Measurements from ENCODE around the gene EVI2B. TPM values are rescaled to one million over a fixed set of nuclear protein-coding genes. Genes with fewer than 3 reads are reported as not detected.
A peak's percentile ranks its signal among the peaks of the same experiment; 100 is the strongest.

EVI2B gene
- total and polyA plus RNA-seq, 4 donors = 2.8 to 5.8 (median 3.7) TPM

DNA sequence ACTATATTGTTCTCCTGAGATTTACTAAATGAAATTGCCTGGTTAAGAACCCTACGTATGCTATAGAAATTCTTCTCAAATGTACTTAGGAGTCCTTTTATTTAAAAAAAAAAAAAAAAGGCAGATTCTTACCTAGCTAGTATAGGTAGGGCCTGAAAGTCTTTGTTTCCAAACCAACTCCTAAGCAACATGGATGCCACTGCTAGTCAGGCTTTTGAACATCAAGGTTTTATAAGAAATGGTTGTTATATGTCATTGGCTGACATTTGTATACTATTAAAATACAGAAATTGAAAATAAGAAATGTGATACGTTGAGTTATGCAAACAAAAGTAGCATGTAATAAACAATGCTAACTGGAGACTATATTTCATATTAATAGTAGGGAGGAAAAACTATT is 6.4 kb upstream of the EVI2B start:
- H3K4me3 ChIP-seq (ENCODE audit: low read depth in 1 of 3, low read length in 3 of 3) = no peak overlapping the region
- peak overlapping the region in 1 of 2 donors; percentile 76 for H3K9ac ChIP-seq (ENCODE audit: low read depth in 1 of 2, low read length in 2 of 2)
- DNase-seq (ENCODE audit: low spot score) = no peak
- peak overlapping the region in 1 of 2 donors; percentile 59 for H3K27ac ChIP-seq (ENCODE audit: low read depth in 1 of 2, low read length in 2 of 2)
- H3K4me1 ChIP-seq (ENCODE audit: control insufficient read depth in 4 of 4, insufficient read depth in 4 of 4, low read length in 3 of 4) = no peaks in the 10 kb centered on the region
- H3K36me3 ChIP-seq (ENCODE audit: control insufficient read depth in 4 of 4, insufficient read depth in 3 of 4, low read depth in 1 of 4, low read length in 3 of 4) = no peaks in the 10 kb centered on the region
- no peaks in the 10 kb centered on the region for H3K9me3 ChIP-seq (ENCODE audit: control insufficient read depth in 4 of 4, low read length in 3 of 4)
- WGBS = 82% methylated on average over 2 of the region's 2 CpGs
- TF ChIP-seq EGR1 (IDR thresholded peaks at IDR 0.05; ENCODE audit: low read depth in 2 of 2) = no peak
- TF ChIP-seq SP1 (IDR thresholded peaks at IDR 0.05) = no peak
- no peaks in the 10 kb centered on the region for H3K27me3 ChIP-seq (ENCODE audit: control insufficient read depth in 4 of 4, insufficient read depth in 4 of 4, low read length in 3 of 4)

DNA sequence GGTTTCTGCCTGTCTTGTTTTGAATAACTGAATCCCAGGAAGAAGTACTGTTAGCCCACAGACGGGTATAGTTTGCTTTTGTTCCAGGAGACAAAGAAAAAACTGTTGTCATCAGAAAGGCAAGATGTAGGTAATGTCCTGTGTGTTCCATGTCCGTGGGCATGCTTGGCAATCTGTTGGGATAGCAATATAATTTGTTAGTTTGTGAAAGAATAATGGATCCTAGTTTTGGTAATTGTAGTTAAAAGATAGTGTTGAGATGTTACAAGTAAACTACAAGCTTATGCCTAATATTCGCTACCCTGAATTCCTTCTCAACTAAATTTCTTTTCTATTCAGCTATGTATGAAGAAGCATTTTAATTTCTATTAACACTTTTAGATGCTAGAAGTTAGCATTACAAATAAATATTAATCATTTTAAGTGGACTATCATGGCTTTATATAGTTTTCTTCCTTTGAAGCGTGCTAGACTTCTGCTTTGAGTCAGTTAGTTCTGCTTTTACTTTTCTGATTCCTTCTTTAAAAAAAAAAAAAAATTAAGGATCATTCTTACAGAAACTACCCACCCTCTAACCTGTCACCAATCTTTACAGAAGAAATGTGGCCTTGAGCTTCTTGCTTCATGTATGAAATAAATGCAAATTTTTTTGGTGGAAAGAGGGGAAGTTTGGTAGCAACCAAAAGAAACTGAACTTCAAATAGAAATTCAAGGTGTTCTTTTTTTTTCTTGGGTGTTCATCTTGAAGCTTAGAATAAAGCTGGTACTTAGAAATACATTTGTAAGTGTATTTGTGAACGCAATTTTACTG is 5.2 kb upstream of the EVI2B start:
- Histone ChIP-seq H3K36me3 (ENCODE audit: control insufficient read depth in 4 of 4, insufficient read depth in 3 of 4, low read depth in 1 of 4, low read length in 3 of 4) (no peaks in the 10 kb centered on the region), H3K27me3 (ENCODE audit: control insufficient read depth in 4 of 4, insufficient read depth in 4 of 4, low read length in 3 of 4) (no peaks in the 10 kb centered on the region), H3K4me3 (ENCODE audit: low read depth in 1 of 3, low read length in 3 of 3) (no peak overlapping the region), H3K4me1 (ENCODE audit: control insufficient read depth in 4 of 4, insufficient read depth in 4 of 4, low read length in 3 of 4) (no peaks in the 10 kb centered on the region), H3K9ac (ENCODE audit: low read depth in 1 of 2, low read length in 2 of 2) (peak overlapping the region; percentile 27 to 74), H3K27ac (ENCODE audit: low read depth in 1 of 2, low read length in 2 of 2) (peak overlapping the region; percentile 49 to 57), H3K9me3 (ENCODE audit: control insufficient read depth in 4 of 4, low read length in 3 of 4) (no peaks in the 10 kb centered on the region)
- no peak for DNase-seq (ENCODE audit: low spot score)
- TF ChIP-seq FOXA1 (IDR thresholded peaks at IDR 0.05) = no peak
- no peak for TF ChIP-seq GABPA (IDR thresholded peaks at IDR 0.05 in 1 of 2, conservative IDR thresholded peaks at IDR 0.05 in 1 of 2)
- TF ChIP-seq, protein P1, sequence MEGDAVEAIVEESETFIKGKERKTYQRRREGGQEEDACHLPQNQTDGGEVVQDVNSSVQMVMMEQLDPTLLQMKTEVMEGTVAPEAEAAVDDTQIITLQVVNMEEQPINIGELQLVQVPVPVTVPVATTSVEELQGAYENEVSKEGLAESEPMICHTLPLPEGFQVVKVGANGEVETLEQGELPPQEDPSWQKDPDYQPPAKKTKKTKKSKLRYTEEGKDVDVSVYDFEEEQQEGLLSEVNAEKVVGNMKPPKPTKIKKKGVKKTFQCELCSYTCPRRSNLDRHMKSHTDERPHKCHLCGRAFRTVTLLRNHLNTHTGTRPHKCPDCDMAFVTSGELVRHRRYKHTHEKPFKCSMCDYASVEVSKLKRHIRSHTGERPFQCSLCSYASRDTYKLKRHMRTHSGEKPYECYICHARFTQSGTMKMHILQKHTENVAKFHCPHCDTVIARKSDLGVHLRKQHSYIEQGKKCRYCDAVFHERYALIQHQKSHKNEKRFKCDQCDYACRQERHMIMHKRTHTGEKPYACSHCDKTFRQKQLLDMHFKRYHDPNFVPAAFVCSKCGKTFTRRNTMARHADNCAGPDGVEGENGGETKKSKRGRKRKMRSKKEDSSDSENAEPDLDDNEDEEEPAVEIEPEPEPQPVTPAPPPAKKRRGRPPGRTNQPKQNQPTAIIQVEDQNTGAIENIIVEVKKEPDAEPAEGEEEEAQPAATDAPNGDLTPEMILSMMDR (IDR thresholded peaks at IDR 0.05; ENCODE audit: low read depth, low read length, missing input control) = no peak
- TF ChIP-seq, protein P2, sequence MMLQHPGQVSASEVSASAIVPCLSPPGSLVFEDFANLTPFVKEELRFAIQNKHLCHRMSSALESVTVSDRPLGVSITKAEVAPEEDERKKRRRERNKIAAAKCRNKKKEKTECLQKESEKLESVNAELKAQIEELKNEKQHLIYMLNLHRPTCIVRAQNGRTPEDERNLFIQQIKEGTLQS (IDR thresholded peaks at IDR 0.05) = no peak
- TF ChIP-seq, protein P3, sequence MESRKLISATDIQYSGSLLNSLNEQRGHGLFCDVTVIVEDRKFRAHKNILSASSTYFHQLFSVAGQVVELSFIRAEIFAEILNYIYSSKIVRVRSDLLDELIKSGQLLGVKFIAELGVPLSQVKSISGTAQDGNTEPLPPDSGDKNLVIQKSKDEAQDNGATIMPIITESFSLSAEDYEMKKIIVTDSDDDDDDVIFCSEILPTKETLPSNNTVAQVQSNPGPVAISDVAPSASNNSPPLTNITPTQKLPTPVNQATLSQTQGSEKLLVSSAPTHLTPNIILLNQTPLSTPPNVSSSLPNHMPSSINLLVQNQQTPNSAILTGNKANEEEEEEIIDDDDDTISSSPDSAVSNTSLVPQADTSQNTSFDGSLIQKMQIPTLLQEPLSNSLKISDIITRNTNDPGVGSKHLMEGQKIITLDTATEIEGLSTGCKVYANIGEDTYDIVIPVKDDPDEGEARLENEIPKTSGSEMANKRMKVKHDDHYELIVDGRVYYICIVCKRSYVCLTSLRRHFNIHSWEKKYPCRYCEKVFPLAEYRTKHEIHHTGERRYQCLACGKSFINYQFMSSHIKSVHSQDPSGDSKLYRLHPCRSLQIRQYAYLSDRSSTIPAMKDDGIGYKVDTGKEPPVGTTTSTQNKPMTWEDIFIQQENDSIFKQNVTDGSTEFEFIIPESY (IDR thresholded peaks at IDR 0.05) = no peak
- TF ChIP-seq YY1 (IDR thresholded peaks at IDR 0.05) = no peak
- TF ChIP-seq HNF4G (IDR thresholded peaks at IDR 0.05) = no peak
- TF ChIP-seq EGR1 (IDR thresholded peaks at IDR 0.05; ENCODE audit: low read depth in 2 of 2) = no peak
- TF ChIP-seq NR2F2 (IDR thresholded peaks at IDR 0.05) = no peak
- TF ChIP-seq RXRA (IDR thresholded peaks at IDR 0.05) = no peak
- TF ChIP-seq TAF1 (conservative IDR thresholded peaks at IDR 0.05) = no peak
- no peak for TF ChIP-seq HNF4A (conservative IDR thresholded peaks at IDR 0.05)
- no peak for TF ChIP-seq RAD21 (IDR thresholded peaks at IDR 0.05)
- TF ChIP-seq JUND (IDR thresholded peaks at IDR 0.05) = no peak
- TF ChIP-seq FOXA2 (IDR thresholded peaks at IDR 0.05) = no peak
- TF ChIP-seq SP1 (IDR thresholded peaks at IDR 0.05) = no peak
- TF ChIP-seq, protein P4, sequence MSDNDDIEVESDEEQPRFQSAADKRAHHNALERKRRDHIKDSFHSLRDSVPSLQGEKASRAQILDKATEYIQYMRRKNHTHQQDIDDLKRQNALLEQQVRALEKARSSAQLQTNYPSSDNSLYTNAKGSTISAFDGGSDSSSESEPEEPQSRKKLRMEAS (IDR thresholded peaks at IDR 0.05) = no peak
- TF ChIP-seq, protein P5, sequence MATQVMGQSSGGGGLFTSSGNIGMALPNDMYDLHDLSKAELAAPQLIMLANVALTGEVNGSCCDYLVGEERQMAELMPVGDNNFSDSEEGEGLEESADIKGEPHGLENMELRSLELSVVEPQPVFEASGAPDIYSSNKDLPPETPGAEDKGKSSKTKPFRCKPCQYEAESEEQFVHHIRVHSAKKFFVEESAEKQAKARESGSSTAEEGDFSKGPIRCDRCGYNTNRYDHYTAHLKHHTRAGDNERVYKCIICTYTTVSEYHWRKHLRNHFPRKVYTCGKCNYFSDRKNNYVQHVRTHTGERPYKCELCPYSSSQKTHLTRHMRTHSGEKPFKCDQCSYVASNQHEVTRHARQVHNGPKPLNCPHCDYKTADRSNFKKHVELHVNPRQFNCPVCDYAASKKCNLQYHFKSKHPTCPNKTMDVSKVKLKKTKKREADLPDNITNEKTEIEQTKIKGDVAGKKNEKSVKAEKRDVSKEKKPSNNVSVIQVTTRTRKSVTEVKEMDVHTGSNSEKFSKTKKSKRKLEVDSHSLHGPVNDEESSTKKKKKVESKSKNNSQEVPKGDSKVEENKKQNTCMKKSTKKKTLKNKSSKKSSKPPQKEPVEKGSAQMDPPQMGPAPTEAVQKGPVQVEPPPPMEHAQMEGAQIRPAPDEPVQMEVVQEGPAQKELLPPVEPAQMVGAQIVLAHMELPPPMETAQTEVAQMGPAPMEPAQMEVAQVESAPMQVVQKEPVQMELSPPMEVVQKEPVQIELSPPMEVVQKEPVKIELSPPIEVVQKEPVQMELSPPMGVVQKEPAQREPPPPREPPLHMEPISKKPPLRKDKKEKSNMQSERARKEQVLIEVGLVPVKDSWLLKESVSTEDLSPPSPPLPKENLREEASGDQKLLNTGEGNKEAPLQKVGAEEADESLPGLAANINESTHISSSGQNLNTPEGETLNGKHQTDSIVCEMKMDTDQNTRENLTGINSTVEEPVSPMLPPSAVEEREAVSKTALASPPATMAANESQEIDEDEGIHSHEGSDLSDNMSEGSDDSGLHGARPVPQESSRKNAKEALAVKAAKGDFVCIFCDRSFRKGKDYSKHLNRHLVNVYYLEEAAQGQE (IDR thresholded peaks at IDR 0.05) = no peak
- WGBS = 77% methylated on average over 5 of the region's 5 CpGs

Measured in liver (tissue), 9 donors.